HepG2 (cell line): Measurements from ENCODE around the gene ATG4B. TPM values are rescaled to one million over a fixed set of nuclear protein-coding genes. Genes with fewer than 3 reads are reported as not detected.

ENCODE experiments used
- ASH2L ChIP-seq: fragments of 300-600, 200-600 bp; sonication (generic); IDR thresholded peaks from 2 replicates; pipeline ENCODE4 v1.7.0; 2017; ENCODE audit warnings: low read depth, mild to moderate bottlenecking, moderate library complexity, mixed read lengths, low read length; ENCODE audit not compliant: insufficient read length
- CCAR2 ChIP-seq: fragments of 200-400 bp; formaldehyde crosslinking; optimal IDR thresholded peaks from 2 replicates; pipeline ENCODE3; 2018; ENCODE audit warnings: low read depth, mild to moderate bottlenecking, low read length, moderate library complexity
- HMG20B ChIP-seq: conservative IDR thresholded peaks from 2 replicates; pipeline ENCODE4 v1.6.1; 2016; ENCODE audit warnings: missing genetic modification reagents, missing compliant biosample characterization
- KMT2B ChIP-seq: IDR thresholded peaks from 2 replicates; pipeline ENCODE4 v1.6.1; 2016; ENCODE audit warnings: missing genetic modification reagents, missing compliant biosample characterization
- LCORL ChIP-seq, 2 experiments: fragments of 450-650 bp in 1 of 2; sonication (generic) in 1 of 2; formaldehyde crosslinking in 1 of 2; IDR thresholded peaks; 2 replicates each; pipeline versions ENCODE4 v1.5.0 to v1.6.1; 2017 to 2020; ENCODE audit warnings: antibody characterized with exemption in 1 of 2, missing genetic modification reagents in 1 of 2
- NCOA1 ChIP-seq: sonication (generic); formaldehyde crosslinking; IDR thresholded peaks from 2 replicates; pipeline ENCODE4 v1.9.0; 2021; ENCODE audit warnings: missing genetic modification reagents
- SMAD3 ChIP-seq: sonication (generic); formaldehyde crosslinking; IDR thresholded peaks from 2 replicates; pipeline ENCODE4 v1.4.0; 2020; ENCODE audit warnings: missing genetic modification reagents
- TAF1 ChIP-seq: sonication (generic); formaldehyde crosslinking; IDR thresholded peaks from 2 replicates; pipeline ENCODE4 v1.4.0; 2020; ENCODE audit warnings: missing genetic modification reagents
- ZBTB3 ChIP-seq: sonication (generic); formaldehyde crosslinking; IDR thresholded peaks from 2 replicates; pipeline ENCODE4 v1.4.0; 2020; ENCODE audit warnings: low read depth, mild to moderate bottlenecking, moderate library complexity, missing genetic modification reagents, borderline replicate concordance
- ZNF20 ChIP-seq: sonication (generic); formaldehyde crosslinking; IDR thresholded peaks from 2 replicates; pipeline ENCODE4 v1.4.0; 2020; ENCODE audit warnings: mild to moderate bottlenecking, moderate library complexity, missing genetic modification reagents
- ZNF274 ChIP-seq: sonication (generic); formaldehyde crosslinking; IDR thresholded peaks from 2 replicates; pipeline ENCODE4 v1.5.1; 2020; ENCODE audit warnings: mild to moderate bottlenecking, missing genetic modification reagents
- ZNF577 ChIP-seq: sonication (generic); formaldehyde crosslinking; IDR thresholded peaks from 2 replicates; pipeline ENCODE4 v1.4.0; 2020; ENCODE audit warnings: mild to moderate bottlenecking, low read depth, missing genetic modification reagents, borderline replicate concordance
- ZNF83 ChIP-seq: sonication (generic); formaldehyde crosslinking; IDR thresholded peaks from 2 replicates; pipeline ENCODE4 v1.4.0; 2020; ENCODE audit warnings: missing genetic modification reagents, mild to moderate bottlenecking, borderline replicate concordance
- polyA plus RNA-seq, 8 experiments: library from polyadenylated mRNA; depleted of rRNA in 3 of 8; stranded (reverse) in 7 of 8; unstranded in 1 of 8; fragments of >200 nt; fragmentation: Illumina TruSeq in 4 of 8; extraction: Trizol in 4 of 8; gene quantifications; 2 replicates each; pipeline versions ENCODE4 v1.2.1 to v1.2.3, GENCODE V29; 2011 to 2016; ENCODE audit warnings: low read depth in 4 of 8, missing spikeins in 1 of 8, mixed read lengths in 1 of 8; ENCODE audit not compliant: insufficient read depth in 1 of 8
- total RNA-seq, 5 experiments: library from RNA; depleted of rRNA; stranded (reverse); fragments of >200 nt; fragmentation: Illumina TruSeq; extraction: Trizol; gene quantifications; 2 replicates each; pipeline ENCODE4 v1.2.3, GENCODE V29; 2016; ENCODE audit warnings: low read depth in 1 of 5
- TF ChIP-seq, protein P1 (sequence below): sonication (generic); formaldehyde crosslinking; IDR thresholded peaks from 2 replicates; pipeline ENCODE4 v1.4.0; 2020; ENCODE audit warnings: missing genetic modification reagents, mild to moderate bottlenecking, borderline replicate concordance
- TF ChIP-seq, protein P2 (sequence below): sonication (generic); formaldehyde crosslinking; IDR thresholded peaks from 2 replicates; pipeline ENCODE4 v1.8.0; 2022; ENCODE audit warnings: missing genetic modification reagents, low read depth, mild to moderate bottlenecking, borderline replicate concordance
- TF ChIP-seq, protein P3 (sequence below): sonication (generic); formaldehyde crosslinking; IDR thresholded peaks from 2 replicates; pipeline ENCODE4 v1.8.0; 2022; ENCODE audit warnings: low read depth, missing genetic modification reagents
- TF ChIP-seq, protein P4 (sequence below): sonication (generic); formaldehyde crosslinking; IDR thresholded peaks from 2 replicates; pipeline ENCODE4 v1.5.0; 2020; ENCODE audit warnings: missing genetic modification reagents

ATG4B gene
- total and polyA plus RNA-seq, 2 of the 13 experiments (the other 11 are each of a cell fraction or from before 2014, with no cell fraction given) = 95.5 to 239 TPM

DNA sequence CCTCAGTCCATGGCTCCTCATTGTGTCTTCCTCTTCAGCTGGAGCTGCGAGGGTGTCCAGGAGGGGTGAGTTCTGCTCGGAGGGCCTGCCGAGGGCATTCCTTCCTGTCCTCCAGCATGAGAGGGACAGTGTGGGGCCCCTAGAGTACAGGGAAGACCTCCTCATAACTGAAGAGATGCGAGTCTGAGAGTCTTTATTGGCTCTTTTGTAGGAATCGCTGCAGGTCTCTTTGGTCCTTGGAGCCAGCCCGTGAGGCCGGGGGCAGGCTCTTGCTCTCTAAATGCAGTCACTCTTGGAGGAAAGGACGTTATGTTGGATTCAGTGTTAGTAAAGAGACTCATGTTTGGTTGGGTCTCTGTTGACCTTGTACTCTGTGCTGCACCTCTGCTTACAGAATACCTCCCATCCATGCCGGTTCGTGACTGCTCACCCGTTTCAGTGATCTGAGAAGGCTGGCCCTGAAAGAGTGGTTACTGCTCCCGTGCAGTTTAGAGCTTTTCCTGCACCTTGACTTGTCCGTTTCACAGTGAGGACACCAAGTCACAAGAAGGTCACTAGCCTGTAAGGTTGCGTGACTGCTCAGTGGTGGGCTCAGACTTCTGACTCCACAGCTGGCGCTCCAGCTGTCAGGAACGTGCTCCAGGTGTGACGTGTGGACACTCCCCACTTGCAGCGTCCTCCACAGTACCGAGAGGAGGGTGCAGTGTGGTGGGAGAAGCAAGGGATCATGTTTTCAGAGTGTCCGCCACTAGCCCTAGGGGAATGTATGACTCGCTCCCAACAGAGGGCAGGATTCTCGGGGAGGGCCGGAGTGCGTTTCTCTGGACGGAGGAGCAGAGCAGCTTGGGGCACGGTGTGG is 7.8 kb downstream of the ATG4B start (continued):
- no peak for TF ChIP-seq ZNF577 (CRISPR knock-in tag)
- 0 out of 2 replicates have a peak, but pooled peaks have one; percentile 52 for TF ChIP-seq TAF1
- TF ChIP-seq CCAR2 = no peak
- TF ChIP-seq ZNF20 (CRISPR knock-in tag) = no peak
- TF ChIP-seq, protein P1, sequence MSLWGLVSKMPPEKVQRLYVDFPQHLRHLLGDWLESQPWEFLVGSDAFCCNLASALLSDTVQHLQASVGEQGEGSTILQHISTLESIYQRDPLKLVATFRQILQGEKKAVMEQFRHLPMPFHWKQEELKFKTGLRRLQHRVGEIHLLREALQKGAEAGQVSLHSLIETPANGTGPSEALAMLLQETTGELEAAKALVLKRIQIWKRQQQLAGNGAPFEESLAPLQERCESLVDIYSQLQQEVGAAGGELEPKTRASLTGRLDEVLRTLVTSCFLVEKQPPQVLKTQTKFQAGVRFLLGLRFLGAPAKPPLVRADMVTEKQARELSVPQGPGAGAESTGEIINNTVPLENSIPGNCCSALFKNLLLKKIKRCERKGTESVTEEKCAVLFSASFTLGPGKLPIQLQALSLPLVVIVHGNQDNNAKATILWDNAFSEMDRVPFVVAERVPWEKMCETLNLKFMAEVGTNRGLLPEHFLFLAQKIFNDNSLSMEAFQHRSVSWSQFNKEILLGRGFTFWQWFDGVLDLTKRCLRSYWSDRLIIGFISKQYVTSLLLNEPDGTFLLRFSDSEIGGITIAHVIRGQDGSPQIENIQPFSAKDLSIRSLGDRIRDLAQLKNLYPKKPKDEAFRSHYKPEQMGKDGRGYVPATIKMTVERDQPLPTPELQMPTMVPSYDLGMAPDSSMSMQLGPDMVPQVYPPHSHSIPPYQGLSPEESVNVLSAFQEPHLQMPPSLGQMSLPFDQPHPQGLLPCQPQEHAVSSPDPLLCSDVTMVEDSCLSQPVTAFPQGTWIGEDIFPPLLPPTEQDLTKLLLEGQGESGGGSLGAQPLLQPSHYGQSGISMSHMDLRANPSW = 0 out of 2 replicates have a peak, but pooled peaks have one; percentile 79
- TF ChIP-seq ZBTB3 (CRISPR knock-in tag) = no peak; the same call in 1 of the 2 replicates
- TF ChIP-seq ZNF274 (CRISPR knock-in tag) = peak; percentile 75; the same call in 1 of the 2 replicates
- TF ChIP-seq SMAD3 (CRISPR knock-in tag) = peak; percentile 16; the same call in 1 of the 2 replicates
- no peak for TF ChIP-seq ZNF83
- TF ChIP-seq, protein P2, sequence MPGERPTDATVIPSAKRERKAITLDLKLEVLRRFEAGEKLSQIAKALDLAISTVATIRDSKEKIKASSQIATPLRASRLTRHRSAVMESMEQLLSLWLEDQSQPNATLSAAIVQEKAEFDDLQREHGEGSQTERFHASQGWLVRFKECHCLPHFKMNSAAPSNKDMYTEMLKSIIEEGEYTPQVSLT (CRISPR knock-in tag) = no peak
- TF ChIP-seq NCOA1 = peak; percentile 95
- no peak for TF ChIP-seq HMG20B
- TF ChIP-seq, protein P3, sequence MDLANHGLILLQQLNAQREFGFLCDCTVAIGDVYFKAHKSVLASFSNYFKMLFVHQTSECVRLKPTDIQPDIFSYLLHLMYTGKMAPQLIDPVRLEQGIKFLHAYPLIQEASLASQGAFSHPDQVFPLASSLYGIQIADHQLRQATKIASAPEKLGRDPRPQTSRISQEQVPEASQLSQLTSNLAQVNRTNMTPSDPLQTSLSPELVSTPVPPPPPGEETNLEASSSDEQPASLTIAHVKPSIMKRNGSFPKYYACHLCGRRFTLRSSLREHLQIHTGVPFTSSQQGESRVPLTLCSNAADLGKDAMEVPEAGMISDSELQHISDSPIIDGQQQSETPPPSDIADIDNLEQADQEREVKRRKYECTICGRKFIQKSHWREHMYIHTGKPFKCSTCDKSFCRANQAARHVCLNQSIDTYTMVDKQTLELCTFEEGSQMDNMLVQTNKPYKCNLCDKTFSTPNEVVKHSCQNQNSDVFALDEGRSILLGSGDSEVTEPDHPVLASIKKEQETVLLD = 0 out of 2 replicates have a peak, but pooled peaks have one; percentile 46
- TF ChIP-seq, protein P4, sequence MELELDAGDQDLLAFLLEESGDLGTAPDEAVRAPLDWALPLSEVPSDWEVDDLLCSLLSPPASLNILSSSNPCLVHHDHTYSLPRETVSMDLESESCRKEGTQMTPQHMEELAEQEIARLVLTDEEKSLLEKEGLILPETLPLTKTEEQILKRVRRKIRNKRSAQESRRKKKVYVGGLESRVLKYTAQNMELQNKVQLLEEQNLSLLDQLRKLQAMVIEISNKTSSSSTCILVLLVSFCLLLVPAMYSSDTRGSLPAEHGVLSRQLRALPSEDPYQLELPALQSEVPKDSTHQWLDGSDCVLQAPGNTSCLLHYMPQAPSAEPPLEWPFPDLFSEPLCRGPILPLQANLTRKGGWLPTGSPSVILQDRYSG (CRISPR knock-in tag) = no peak
- peak; percentile 90 for TF ChIP-seq ASH2L
- TF ChIP-seq KMT2B (CRISPR knock-in tag) = peak; percentile 70; the same call in 1 of the 2 replicates
- no peak for TF ChIP-seq LCORL (IDR thresholded peaks at IDR 0.05)
- TF ChIP-seq LCORL (CRISPR knock-in tag; IDR thresholded peaks at IDR 0.05) = peak; percentile 95
